Activated CD8-positive, alpha-beta memory T cell treated with anti-CD3 and anti-CD28 coated beads, Interleukin-2, amount 50 U/mL, for 24 hours (primary cell): ENCODE results near the gene NIPAL3.
"Not testable (repeated sequence)": the region's sequence is repeated elsewhere in the genome, so short reads cannot be mapped to it uniquely, and the experiment has no call there.

Experiments used
- DNase-seq: peaks from one replicate; pipeline ENCODE4 v3.0.0-alpha.2; 2020; ENCODE audit errors: extremely low read depth

Gene NIPAL3

GRCh38 chr1:24457866-24458265 lies 42.3 kb downstream of the NIPAL3 start:
- no peak for DNase-seq

- DNase-seq: no peak
Observed at GRCh38 chr1:24459551-24460266, 44.1 kb downstream of the NIPAL3 start.

- not testable (repeated sequence) for DNase-seq
Observed at GRCh38 chr1:24462128-24462527, 46.5 kb downstream of the NIPAL3 start.

- no peak for DNase-seq
Observed at GRCh38 chr1:24463776-24464735, 48.5 kb downstream of the NIPAL3 start.

GRCh38 chr1:24465099-24465498 lies 49.5 kb downstream of the NIPAL3 start:
- DNase-seq: no peak

- no peak for DNase-seq
Observed at GRCh38 chr1:24465638-24466037, 50.0 kb downstream of the NIPAL3 start.

GRCh38 chr1:24468685-24469316 lies 53.2 kb downstream of the NIPAL3 start:
- DNase-seq: no peak

GRCh38 chr1:24470592-24470991 lies 55.0 kb downstream of the NIPAL3 start:
- DNase-seq: no peak

GRCh38 chr1:24472527-24473251 lies 57.1 kb downstream of the NIPAL3 start:
- no peak for DNase-seq

GRCh38 chr1:24474193-24474592 lies 58.6 kb downstream of the NIPAL3 start:
- no peak for DNase-seq

- no peak for DNase-seq
Observed at GRCh38 chr1:24475700-24476099, 60.1 kb downstream of the NIPAL3 start.

GRCh38 chr1:24476571-24476970 lies 61.0 kb downstream of the NIPAL3 start:
- DNase-seq: no peak

- DNase-seq: no peak
Observed at GRCh38 chr1:24477309-24477708, 61.7 kb downstream of the NIPAL3 start.

GRCh38 chr1:24481101-24481500 lies 65.5 kb downstream of the NIPAL3 start:
- DNase-seq: peak; percentile 32

- DNase-seq: no peak
Observed at GRCh38 chr1:24481843-24482610, 66.4 kb downstream of the NIPAL3 start.

- no peak for DNase-seq
Observed at GRCh38 chr1:24483441-24483840, 67.8 kb downstream of the NIPAL3 start.

- DNase-seq: no peak
Observed at GRCh38 chr1:24484199-24484598, 68.6 kb downstream of the NIPAL3 start.

GRCh38 chr1:24486331-24487065 lies 70.9 kb downstream of the NIPAL3 start:
- no peak for DNase-seq

- DNase-seq: no peak
Observed at GRCh38 chr1:24487455-24487854, 71.9 kb downstream of the NIPAL3 start.

GRCh38 chr1:24488159-24488558 lies 72.6 kb downstream of the NIPAL3 start:
- peak; percentile 64 for DNase-seq
